HG03060 (cell line): Measurements from ENCODE around the gene LENG9.

Experiments used
- ATAC-seq: cut with Tn5 transposase; IDR thresholded peaks from one replicate; pipeline ENCODE4 v1.9.1; 2021; ENCODE audit warnings: low read depth, moderate number of reproducible peaks; ENCODE audit not compliant: unreplicated experiment

Gene LENG9

GRCh38 chr19:54424660-54425381, 38.8 kb downstream of the LENG9 start:
- ATAC-seq: no peak

GRCh38 chr19:54424201-54424600, 39.4 kb downstream of the LENG9 start:
- no peak for ATAC-seq

- no peak for ATAC-seq
These were observed 41.4 kb downstream of the LENG9 start for GRCh38 chr19:54422136-54422535.

GRCh38 chr19:54421521-54421920, 42.1 kb downstream of the LENG9 start:
- ATAC-seq: no peak

GRCh38 chr19:54421169-54421516, 42.4 kb downstream of the LENG9 start:
- no peak for ATAC-seq

- no peak for ATAC-seq
These were observed 43.0 kb downstream of the LENG9 start for GRCh38 chr19:54420383-54421168.

GRCh38 chr19:54420068-54420382, 43.6 kb downstream of the LENG9 start:
- no peak for ATAC-seq

GRCh38 chr19:54418930-54419800, 44.4 kb downstream of the LENG9 start:
- ATAC-seq: no peak

GRCh38 chr19:54418030-54418929, 45.3 kb downstream of the LENG9 start:
- no peak for ATAC-seq

- no peak for ATAC-seq
These were observed 46.7 kb downstream of the LENG9 start for GRCh38 chr19:54416695-54417491.

- ATAC-seq: no peak
These were observed 47.5 kb downstream of the LENG9 start for GRCh38 chr19:54415901-54416673.

- ATAC-seq: no peak
These were observed 48.2 kb downstream of the LENG9 start, which contains the start of gene TTYH1 for GRCh38 chr19:54415208-54415900. Gene TTYH1, plus strand, starts transcription at chr19:54415464. Its CDS starts 89 bp downstream, at chr19:54415553.

GRCh38 chr19:54414156-54414555, 49.4 kb downstream of the LENG9 start:
- no peak for ATAC-seq

GRCh38 chr19:54412877-54413276, 50.7 kb downstream of the LENG9 start:
- no peak for ATAC-seq
